GM18951 (cell line): ENCODE data around the gene CBLL1.

Experiments used
- POLR2A ChIP-seq: IDR thresholded peaks from 4 replicates; pipeline ENCODE4 v1.6.1; 2011; ENCODE audit warnings: mild to moderate bottlenecking; ENCODE audit not compliant: insufficient read length, insufficient read depth; ENCODE audit errors: extremely low read depth
- in situ Hi-C: fragments of 300-500 bp; cut with MboI; formaldehyde crosslinking; loops from one replicate; pipeline ENCODE4 v1.12.0; 2022; ENCODE audit warnings: low sequenced_read_pairs, mixed read lengths, inconsistent platforms; ENCODE audit not compliant: unreplicated experiment

CBLL1 gene

DNA sequence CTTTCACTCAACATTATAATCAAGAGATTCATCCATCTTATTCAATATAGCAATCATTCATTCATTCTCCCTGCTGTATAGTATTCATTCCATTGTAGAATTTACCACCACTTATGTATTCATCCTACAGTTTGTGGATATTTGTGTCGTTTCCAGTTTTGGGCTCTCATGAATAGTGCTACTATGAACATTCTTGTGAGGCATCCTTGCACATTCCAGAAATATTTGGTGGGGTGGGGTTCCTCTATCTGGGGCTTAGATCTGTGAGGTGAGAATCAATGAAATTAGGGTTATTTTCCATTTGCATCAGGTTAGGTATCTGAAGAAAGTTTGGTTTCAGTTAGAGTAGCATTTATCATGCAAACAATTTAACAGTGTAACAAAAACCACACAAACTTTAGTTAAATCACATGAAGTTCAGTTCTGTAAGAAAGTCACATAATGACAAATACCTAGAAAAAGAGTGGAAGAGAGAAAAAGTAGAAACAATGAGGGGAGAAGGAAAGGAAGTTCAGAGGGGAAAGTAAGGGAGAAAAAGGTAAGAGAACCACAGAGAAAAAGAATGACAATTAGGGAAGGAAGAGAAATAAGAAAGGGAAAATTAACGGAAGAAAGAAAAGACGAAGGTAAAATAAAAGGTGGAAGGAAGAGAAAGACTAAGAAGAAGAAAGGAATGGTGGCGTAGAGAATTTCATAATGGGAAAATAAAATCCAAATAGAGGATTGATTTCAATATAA, 25.3 kb upstream of the CBLL1 start:
- in situ Hi-C loops = loop anchor here (25.0 kb wide), 1 partner anchor 506 kb away; no protein-coding TSS in a partner anchor
- no peak for TF ChIP-seq POLR2A

DNA sequence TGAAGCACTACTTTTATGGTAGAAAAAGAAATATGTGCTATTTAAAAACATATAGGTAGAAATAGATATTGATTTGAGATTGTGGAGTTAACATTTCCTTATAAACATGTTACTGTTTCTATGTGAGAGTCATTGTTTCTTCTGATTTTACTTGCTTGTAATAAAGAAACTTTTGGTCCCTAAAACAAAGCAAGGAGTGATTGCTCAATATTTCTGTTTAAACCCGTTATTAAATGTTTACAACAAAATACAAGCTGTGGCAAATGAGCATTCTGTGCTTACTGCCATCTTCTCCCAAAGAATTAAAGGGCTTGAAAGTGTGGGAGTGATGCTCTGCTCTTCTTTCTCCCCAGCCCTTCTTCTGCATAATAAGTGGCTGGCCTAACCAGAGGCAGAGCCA, 22.7 kb upstream of the CBLL1 start:
- in situ Hi-C loops = loop anchor here (10.0 to 25.0 kb wide), 2 partner anchors 266 to 509 kb away; no protein-coding TSS in a partner anchor
- TF ChIP-seq POLR2A = no peak

DNA sequence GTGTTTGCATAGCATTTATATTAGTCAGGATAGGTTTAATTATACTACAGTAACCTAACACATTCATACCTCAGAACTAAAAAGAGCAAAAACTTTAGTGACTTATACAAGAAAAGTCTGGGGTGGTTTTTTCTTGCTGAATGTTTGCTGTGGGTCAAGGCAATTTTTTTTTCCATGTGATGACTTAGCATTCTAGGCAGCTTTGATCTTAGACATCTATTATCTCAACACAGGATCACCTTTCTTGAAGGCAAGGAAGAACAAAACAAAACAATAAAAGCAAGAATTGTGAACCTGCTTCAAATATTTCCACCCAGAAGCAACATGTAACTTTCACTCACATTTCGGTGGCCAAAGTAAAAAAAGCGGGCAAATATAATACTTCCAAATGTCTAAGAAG, 20.7 kb upstream of the CBLL1 start:
- TF ChIP-seq POLR2A = no peak
- in situ Hi-C loops = loop anchor here (10.0 to 25.0 kb wide), 2 partner anchors 268 to 511 kb away; no protein-coding TSS in a partner anchor

DNA sequence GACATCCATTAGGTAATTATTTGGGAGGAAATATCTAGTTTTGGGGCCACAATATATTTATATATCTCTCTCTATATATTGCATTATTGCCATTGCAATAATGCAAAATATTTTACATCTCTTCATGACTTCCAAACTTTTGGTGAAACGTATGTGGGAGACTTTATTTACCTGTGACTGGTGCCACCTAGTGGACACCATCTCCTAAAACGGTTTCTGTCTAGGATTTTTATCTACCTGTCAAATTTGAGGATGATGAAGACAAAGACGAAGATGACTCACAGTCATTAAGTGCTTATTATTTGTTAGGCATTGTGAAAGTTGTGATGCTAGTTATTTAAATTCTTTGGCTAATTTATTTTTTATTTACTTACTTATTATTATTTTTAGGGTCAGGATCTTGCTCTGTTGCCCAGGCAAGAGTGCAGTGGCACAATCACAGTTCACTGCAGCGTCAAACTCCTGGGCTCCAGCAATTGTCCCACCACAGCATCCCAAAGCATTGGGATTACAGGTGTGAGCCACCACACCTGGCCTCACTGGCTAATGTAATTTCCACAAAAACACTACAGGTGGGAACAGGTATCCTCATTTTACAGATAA, 18.7 kb upstream of the CBLL1 start:
- in situ Hi-C loops = loop anchor here (10.0 kb wide), 1 partner anchor 270 kb away; no protein-coding TSS in a partner anchor
- no peak for TF ChIP-seq POLR2A

DNA sequence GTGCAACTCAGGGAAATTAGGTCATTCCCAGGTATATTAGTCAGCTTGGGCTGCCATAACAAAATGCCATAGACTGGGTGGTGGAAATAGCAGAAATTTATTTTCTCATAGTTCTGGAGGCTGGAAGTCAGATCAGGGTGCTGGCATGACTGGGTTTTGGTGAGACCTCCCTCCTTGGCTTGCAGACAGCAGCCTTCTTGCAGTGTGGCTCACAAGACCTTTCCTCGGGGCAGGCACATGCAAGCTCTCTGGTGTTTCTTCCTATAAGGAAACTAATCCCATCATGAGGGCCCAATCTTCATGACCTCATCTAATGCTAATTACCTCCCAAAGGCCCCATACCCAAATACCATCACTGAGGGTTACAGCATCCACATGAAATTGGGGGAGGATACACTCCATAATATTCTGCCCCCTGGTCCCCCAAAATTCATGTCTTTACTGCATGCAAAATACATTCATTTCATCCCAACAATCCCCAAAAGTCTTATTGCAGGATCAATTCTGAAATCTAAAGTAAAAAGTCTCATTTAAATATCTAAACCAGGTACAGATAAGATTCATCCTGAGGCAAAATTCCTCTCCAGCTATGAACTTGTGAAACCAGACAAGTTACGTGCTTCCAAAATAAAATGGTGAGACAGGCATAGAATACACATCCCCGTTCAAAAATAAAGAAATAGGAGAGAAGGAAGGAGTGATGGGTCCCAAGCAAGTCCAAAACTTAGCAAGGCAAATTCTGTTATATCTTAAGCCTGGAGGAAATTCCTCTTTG, 17.4 kb upstream of the CBLL1 start:
- in situ Hi-C loops = loop anchor here (10.0 kb wide), 1 partner anchor 272 kb away; no protein-coding TSS in a partner anchor
- TF ChIP-seq POLR2A = no peak

DNA sequence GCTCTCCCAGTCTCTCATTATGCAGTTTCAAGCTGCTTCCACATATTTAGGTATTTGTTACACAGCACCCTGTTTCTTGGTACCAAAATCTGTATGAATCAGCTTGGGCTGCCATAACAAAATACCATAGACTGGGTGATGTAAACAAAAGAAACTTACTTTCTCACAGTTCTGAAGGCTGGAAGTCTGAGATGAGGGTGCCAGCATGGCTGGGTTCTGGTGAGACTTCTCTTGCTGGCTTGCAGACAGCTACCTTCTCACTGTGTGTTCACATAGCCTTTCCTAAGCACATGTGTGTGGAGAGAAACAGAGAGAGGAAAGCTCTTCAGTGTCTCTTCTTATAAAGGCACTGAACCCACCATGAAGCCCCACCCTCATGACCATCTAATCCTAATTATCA, 15.7 kb upstream of the CBLL1 start:
- no peak for TF ChIP-seq POLR2A
- in situ Hi-C loops = loop anchor here (10.0 kb wide), 1 partner anchor 273 kb away; no protein-coding TSS in a partner anchor

DNA sequence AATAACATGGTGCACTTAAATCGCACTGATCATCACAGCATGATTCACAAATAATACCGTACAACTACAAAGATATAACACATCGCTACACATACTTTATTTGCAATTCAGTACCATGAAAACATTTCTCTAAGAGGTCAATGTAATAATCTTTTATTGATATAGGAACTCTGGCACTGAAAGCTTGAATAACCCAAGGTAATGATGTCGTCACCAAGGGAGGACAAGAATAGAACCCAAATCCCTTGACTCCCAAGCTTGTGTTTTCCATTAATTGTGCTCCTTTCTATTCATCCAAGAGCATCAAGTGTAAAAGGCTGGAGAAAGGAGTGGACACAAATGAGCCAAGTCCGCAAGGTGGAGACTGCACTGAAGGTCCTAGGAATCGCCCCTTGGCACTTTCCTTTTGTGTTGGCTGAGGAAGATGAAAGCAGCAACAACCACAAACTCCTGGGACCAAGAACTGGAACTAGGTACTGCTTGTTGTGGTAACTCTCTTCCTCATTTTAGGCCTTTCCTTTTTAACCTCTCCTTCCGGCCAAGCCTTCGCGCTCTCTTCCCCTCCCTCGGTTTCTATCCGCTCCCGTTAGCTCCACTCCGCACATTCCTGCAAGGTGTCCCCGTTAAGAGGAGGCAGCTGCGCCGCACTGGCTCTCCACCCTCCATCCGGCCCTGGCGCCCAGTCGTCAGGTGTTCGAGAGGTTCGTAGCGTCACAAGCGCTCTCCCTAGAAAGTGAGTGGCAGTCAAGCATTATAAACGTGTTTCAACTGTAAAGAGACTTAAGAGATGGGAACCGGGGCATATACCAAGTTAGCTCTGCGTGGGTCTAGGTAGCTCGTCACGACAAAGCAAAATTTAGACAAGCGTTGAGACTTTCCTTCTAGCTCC, 1.0 kb upstream of the CBLL1 start:
- in situ Hi-C loops = no loop called here
- TF ChIP-seq POLR2A = peak; percentile 10

DNA sequence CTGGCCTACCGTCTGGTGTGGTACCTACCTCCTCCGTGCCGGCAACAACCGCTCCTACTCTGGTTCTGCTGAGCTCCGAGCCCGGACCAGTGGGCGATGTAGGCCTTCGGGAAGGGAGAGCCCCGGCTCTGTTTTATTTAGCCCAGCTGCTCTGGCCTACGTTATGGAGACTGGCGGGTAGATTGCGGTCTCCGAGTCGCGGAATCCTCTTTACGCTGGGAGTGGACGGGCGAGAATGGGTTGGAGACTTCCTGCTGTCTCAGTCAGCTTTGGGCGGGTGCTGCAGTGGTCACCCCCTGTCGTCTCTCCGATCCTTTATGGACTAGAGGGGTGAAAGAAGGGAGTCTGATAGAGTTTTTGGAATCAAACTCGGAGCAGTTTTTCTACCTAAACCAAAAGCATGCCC, 406 bp downstream of the CBLL1 start:
- TF ChIP-seq POLR2A = no peak
- in situ Hi-C loops = no loop called here

DNA sequence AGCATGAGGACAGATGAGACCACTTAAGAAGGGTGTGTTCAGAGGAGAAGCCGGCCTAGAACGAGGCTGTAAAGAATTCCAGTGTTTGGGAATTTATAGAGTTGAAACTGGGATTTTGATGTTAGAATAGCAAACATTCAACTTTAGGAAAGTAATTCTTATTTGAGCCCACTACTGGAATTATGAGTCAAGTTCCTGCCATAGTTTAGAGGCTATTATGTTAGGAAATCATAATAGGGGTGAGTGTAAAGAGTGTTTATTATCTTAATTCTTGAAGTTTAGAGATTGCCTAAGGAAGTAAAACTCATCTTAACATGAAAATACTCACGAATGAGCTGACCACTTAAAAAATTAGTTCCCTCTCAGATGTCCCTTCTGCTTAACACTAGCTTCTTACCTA, 2.1 kb downstream of the CBLL1 start:
- in situ Hi-C loops = no loop called here
- TF ChIP-seq POLR2A = no peak

DNA sequence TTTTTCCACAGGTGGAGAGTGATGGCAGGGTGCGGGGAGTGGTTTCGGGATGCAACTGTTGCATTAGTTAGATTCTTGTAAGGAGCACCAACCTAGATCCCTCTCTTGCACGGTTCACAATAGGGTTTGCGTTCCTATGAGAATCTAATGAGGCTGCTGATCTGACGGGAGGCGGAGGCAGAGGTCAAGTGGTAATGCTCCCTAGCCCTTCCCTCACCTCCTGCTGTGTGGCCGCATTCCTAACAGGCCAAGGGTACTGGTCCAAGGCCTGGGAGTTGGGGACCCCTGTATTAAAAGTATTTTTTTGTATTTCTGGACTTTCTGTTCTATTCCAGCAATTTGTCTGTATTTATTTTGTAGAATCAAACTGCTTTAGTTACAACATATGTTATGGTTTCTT, 7.2 kb downstream of the CBLL1 start:
- in situ Hi-C loops = no loop called here
- no peak for TF ChIP-seq POLR2A

DNA sequence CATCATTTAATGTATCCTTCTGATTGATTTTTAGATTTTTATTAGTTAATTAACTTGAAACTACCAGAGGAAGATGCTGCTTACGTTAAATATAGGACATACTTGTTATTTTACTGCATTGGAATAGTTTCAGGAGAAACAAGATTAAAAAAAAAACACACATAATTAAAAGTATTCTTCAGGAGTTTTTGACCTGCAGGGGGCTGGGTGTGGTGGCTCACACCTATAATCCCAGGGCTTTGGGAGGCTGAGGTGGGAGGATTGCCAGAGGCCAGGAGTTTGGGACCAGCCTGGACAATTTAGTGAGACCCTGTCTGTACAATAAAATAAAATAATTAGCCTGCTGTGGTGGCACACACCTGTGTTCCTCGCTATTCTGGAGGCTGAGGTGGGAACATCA, 10.7 kb downstream of the CBLL1 start:
- TF ChIP-seq POLR2A = no peak
- in situ Hi-C loops = no loop called here

DNA sequence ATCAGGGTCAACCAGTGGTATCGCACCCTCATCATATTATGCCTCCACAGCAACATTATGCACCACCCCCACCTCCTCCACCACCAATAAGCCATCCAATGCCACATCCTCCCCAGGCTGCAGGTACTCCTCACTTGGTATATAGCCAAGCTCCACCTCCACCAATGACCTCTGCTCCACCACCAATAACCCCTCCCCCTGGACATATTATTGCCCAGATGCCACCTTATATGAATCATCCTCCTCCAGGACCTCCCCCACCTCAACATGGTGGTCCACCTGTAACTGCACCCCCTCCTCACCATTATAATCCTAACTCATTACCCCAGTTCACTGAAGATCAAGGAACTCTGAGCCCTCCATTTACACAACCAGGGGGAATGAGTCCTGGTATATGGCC, 14.7 kb downstream of the CBLL1 start:
- in situ Hi-C loops = no loop called here
- no peak for TF ChIP-seq POLR2A
